Lower leg skin (tissue), 3 donors: ENCODE results near the gene HSP90AB1.

Experiments
- CTCF ChIP-seq, 3 donors: fragments of 450-650 bp; IDR thresholded peaks; one replicate each; pipeline ENCODE4 v1.5.1; 2016; ENCODE audit warnings: antibody characterized with exemption in 3 of 3, mild to moderate bottlenecking in 3 of 3, moderate library complexity in 2 of 3
- POLR2A ChIP-seq, 2 donors: fragments of 450-650 bp; IDR thresholded peaks; one replicate each; pipeline ENCODE4 v1.6.1; 2016 to 2017; ENCODE audit warnings: antibody characterized with exemption in 2 of 2, mild to moderate bottlenecking in 1 of 2, moderate library complexity in 1 of 2

GRCh38 chr6:44219053-44219814 is 27.7 kb upstream of the HSP90AB1 start:
- TF ChIP-seq POLR2A (IDR thresholded peaks at IDR 0.05) = no peak
- no peak for TF ChIP-seq CTCF (IDR thresholded peaks at IDR 0.05)
